K562 (cell line): ENCODE measurements around the gene ACTR3. TPM values are rescaled to one million over a fixed set of nuclear protein-coding genes. Genes with fewer than 3 reads are reported as not detected.
A peak's percentile ranks its signal among the peaks of the same experiment; 100 is the strongest.

Source experiments
- ATAC-seq: fragments of 200-7000 bp; cut with Tn5 transposase; 3 replicates; pipeline ENCODE4 v1.9.1; 2020; ENCODE audit warnings: moderate library complexity
- BruUV-seq: library from RNA; stranded (reverse); fragments of 400-500 nt; replicated peaks from 2 replicates; lab custom pipeline; 2021; lab: Mats Ljungman, UMichigan
- CTCF ChIA-PET: fragments of 300-600 bp; formaldehyde crosslinking; extraction: SDS; loops from one replicate; lab custom pipeline; 2021; ENCODE audit warnings: low intra/inter-chr PET ratio; lab: Yijun Ruan, JAX
- POLR2A ChIA-PET: fragments of 300-600, 350-650 bp; sonication (Branson Sonifier 250); formaldehyde crosslinking; extraction: SDS; loops from one replicate; lab custom pipeline; 2021; ENCODE audit warnings: antibody characterized with exemption, inconsistent platforms; lab: Yijun Ruan, JAX
- DNase-seq, 4 experiments: peaks; one replicate each; pipeline versions ENCODE4 v3.0.0 to v3.0.0-alpha.2; 2011 to 2018; ENCODE audit warnings: low spot score in 3 of 4, mixed read lengths in 3 of 4; ENCODE audit errors: extremely low read depth in 1 of 4
- FAIRE-seq: peaks from 2 replicates; lab custom pipeline; 2011; peaks lifted over from hg19 to GRCh38; lab: Jason Lieb, UNC
- H2AFZ ChIP-seq: 2 replicates; pipeline ENCODE4 v1.6.0; 2011; ENCODE audit warnings: low read depth, low read length, control low read depth, inconsistent platforms
- H3K27ac ChIP-seq: fragments of 200-600 bp; 3 replicates; pipeline ENCODE4 v1.8.0; 2011; ENCODE audit warnings: low read depth, mild to moderate bottlenecking, control low read depth, inconsistent platforms, low read length, moderate library complexity, mixed read lengths; ENCODE audit errors: extremely low read depth
- H3K27me3 ChIP-seq, 2 experiments: fragments of 300-600 bp in 1 of 2; 2 replicates in 1 of 2; 3 replicates in 1 of 2; pipeline versions ENCODE4 v1.6.0 to v1.8.0; 2011; ENCODE audit warnings: inconsistent platforms in 2 of 2, low read length in 2 of 2, mild to moderate bottlenecking in 1 of 2, mixed read lengths in 1 of 2, moderate library complexity in 1 of 2; ENCODE audit not compliant: control insufficient read depth in 2 of 2, insufficient read depth in 2 of 2
- H3K36me3 ChIP-seq: fragments of 300-600 bp; 3 replicates; pipeline ENCODE4 v1.8.0; 2011; ENCODE audit warnings: mild to moderate bottlenecking, low read length, inconsistent platforms; ENCODE audit not compliant: control insufficient read depth, insufficient read depth
- H3K4me1 ChIP-seq, 2 experiments: fragments of 200-600 bp in 1 of 2; replicated peaks in 1 of 2; 2 replicates in 1 of 2; 3 replicates in 1 of 2; pipeline versions ENCODE4 v1.5.1 to v1.8.0; 2011; ENCODE audit warnings: inconsistent platforms in 2 of 2, low read length in 2 of 2, mild to moderate bottlenecking in 1 of 2, mixed read lengths in 1 of 2, moderate library complexity in 1 of 2; ENCODE audit not compliant: control insufficient read depth in 2 of 2, insufficient read depth in 2 of 2
- H3K4me2 ChIP-seq: 2 replicates; pipeline ENCODE4 v1.6.1; 2011; ENCODE audit warnings: low read length, control low read depth, inconsistent platforms, mixed read lengths; ENCODE audit not compliant: insufficient read depth
- H3K4me3 ChIP-seq: fragments of 200-600 bp; sonication (generic), shearing (Covaris generic); 2 replicates; pipeline ENCODE4 v1.5.1; 2016; ENCODE audit warnings: control low read depth, inconsistent platforms
- H3K79me2 ChIP-seq: fragments of 200-600 bp; 3 replicates; pipeline ENCODE4 v1.8.0; 2011; ENCODE audit warnings: low read length, inconsistent platforms; ENCODE audit not compliant: control insufficient read depth, insufficient read depth
- H3K9ac ChIP-seq, 2 experiments: 2 replicates each; pipeline versions ENCODE4 v1.6.0 to v1.6.1; 2011; ENCODE audit warnings: low read depth in 2 of 2, low read length in 2 of 2, control low read depth in 1 of 2, inconsistent platforms in 1 of 2, mild to moderate bottlenecking in 1 of 2, mixed read lengths in 1 of 2; ENCODE audit not compliant: insufficient read depth in 1 of 2
- H3K9me1 ChIP-seq: one replicate; pipeline ENCODE4 v1.6.0; 2011; ENCODE audit warnings: inconsistent platforms, mild to moderate bottlenecking, low read length, moderate library complexity; ENCODE audit not compliant: control insufficient read depth, insufficient read depth
- H3K9me3 ChIP-seq: replicated peaks from 2 replicates; pipeline ENCODE4 v1.5.1; 2011; ENCODE audit warnings: low read depth, low read length, inconsistent platforms; ENCODE audit not compliant: control insufficient read depth, insufficient read depth
- H4K20me1 ChIP-seq: replicated peaks from 2 replicates; pipeline ENCODE4 v1.6.1; 2011; ENCODE audit warnings: low read length, inconsistent platforms, mixed read lengths; ENCODE audit not compliant: control insufficient read depth, insufficient read depth
- CREB3 ChIP-seq: fragments of 450-650 bp; conservative IDR thresholded peaks from 2 replicates; pipeline ENCODE4 v1.6.1; 2016; ENCODE audit warnings: missing genetic modification characterization, low read depth, mild to moderate bottlenecking, missing compliant biosample characterization, moderate library complexity
- HINFP ChIP-seq: fragments of 450-650 bp; conservative IDR thresholded peaks from 2 replicates; pipeline ENCODE4 v1.6.1; 2016; ENCODE audit warnings: missing genetic modification characterization, low read depth, mild to moderate bottlenecking, control low read depth, missing compliant biosample characterization
- ZBTB33 ChIP-seq: sonication (generic); formaldehyde crosslinking; IDR thresholded peaks from 2 replicates; pipeline ENCODE4 v1.8.1; 2023; ENCODE audit warnings: mild to moderate bottlenecking, missing genetic modification reagents
- WGBS: fragments of 100-300 bp; shearing (Covaris generic); methylation state at CpG from one replicate; pipeline ENCODE4 v1.1.6; 2016; ENCODE audit warnings: low coverage, mixed read lengths; ENCODE audit not compliant: insufficient coverage; ENCODE audit errors: missing lambda C conversion rate; 5-methylcytosine and 5-hydroxymethylcytosine counted together
- in situ Hi-C: fragments of 300-500 bp; cut with MboI; formaldehyde crosslinking; loops from 4 replicates; pipeline ENCODE4 v1.15.0; 2018; ENCODE audit warnings: inconsistent platforms, mixed read lengths
- intact Hi-C: fragments of 100-400 bp; cut with micrococcal nuclease; formaldehyde crosslinking; loops from 2 replicates; pipeline ENCODE4 v1.14.2; 2022
- polyA plus RNA-seq, 8 experiments: library from polyadenylated mRNA; depleted of rRNA in 4 of 8; stranded (reverse) in 5 of 8; unstranded in 3 of 8; fragments of >200 nt; fragmentation: Nextera tagmentation in 2 of 8; fragmentation: Illumina TruSeq in 1 of 8; extraction: Ambion mirVana in 2 of 8; extraction: Trizol in 1 of 8; gene quantifications; 2 replicates each; pipeline versions ENCODE4 v1.2.1 to v1.2.3, GENCODE V29; 2011 to 2014; ENCODE audit warnings: inconsistent platforms in 1 of 8, missing spikeins in 1 of 8
- total RNA-seq, 7 experiments: library from RNA; depleted of rRNA in 6 of 7; stranded (reverse); fragments of >200 nt in 6 of 7; fragmentation: Illumina TruSeq in 2 of 7; extraction: Trizol in 2 of 7; gene quantifications; 2 replicates each; pipeline versions ENCODE4 v1.2.1 to v1.2.3, GENCODE V29; 2011 to 2021; ENCODE audit warnings: low replicate concordance in 1 of 7

Gene ACTR3
- total and polyA plus RNA-seq, 9 of the 15 experiments (the other 6 are each of a cell fraction or from before 2014, with no cell fraction given) = 49.0 to 354 (median 249) TPM

- Histone ChIP-seq H2AFZ (no peak overlapping the region), H3K9me3 (no peaks in the 10 kb centered on the region), H3K9ac (no peak overlapping the region), H3K27me3 (no peaks in the 10 kb centered on the region)
- no TSS peak for BruUV-seq
- ATAC-seq = no peak
- CTCF ChIA-PET = no interaction called here
- intact Hi-C loops = no loop called here
- no peak for TF ChIP-seq CREB3 (tag)
- TF ChIP-seq, all 486 proteins: peak for 0
- Histone ChIP-seq H3K79me2 (peaks cover 73% of the 10 kb centered on the region), H3K27ac (no peak overlapping the region), H3K36me3 (peaks cover 70% of the 10 kb centered on the region), H4K20me1 (0 out of 2 replicates have a peak, but pooled peaks cover 3% of the 10 kb centered on the region), H3K4me2 (no peak overlapping the region), H3K9me1 (no peaks in the 10 kb centered on the region), H3K4me3 (no peak overlapping the region), H3K4me1 (no peaks in the 10 kb centered on the region)
- WGBS = 76% methylated on average over 3 of the region's 3 CpGs
- FAIRE-seq = no peak
- no peak for DNase-seq
- POLR2A ChIA-PET = interaction anchor here (0.6 kb wide), 1 partner anchor 11 kb away, joined by 5 read pairs; no protein-coding TSS in a partner anchor
- in situ Hi-C loops = no loop called here
These were observed 31.1 kb downstream of the ACTR3 start for GRCh38 chr2:113920996-113921395.

- Histone ChIP-seq H3K9me3 (no peaks in the 10 kb centered on the region), H3K36me3 (peaks cover 73% of the 10 kb centered on the region), H2AFZ (no peak overlapping the region), H3K27ac (no peak overlapping the region), H3K4me1 (no peaks in the 10 kb centered on the region), H3K4me2 (no peak overlapping the region), H3K79me2 (peaks cover 60% of the 10 kb centered on the region), H3K27me3 (no peaks in the 10 kb centered on the region), H3K9me1 (no peaks in the 10 kb centered on the region), H3K4me3 (no peak overlapping the region), H3K9ac (no peak overlapping the region), H4K20me1 (0 out of 2 replicates have a peak, but pooled peaks cover 3% of the 10 kb centered on the region)
- ATAC-seq (no peak), DNase-seq (no peak), FAIRE-seq (no peak)
- TF ChIP-seq HINFP (no peak), ZBTB33 (CRISPR knock-in tag) (0 out of 2 replicates have a peak, but pooled peaks have one; percentile 25)
- intact Hi-C loops = no loop called here
- WGBS = 91% methylated on average over 6 of the region's 6 CpGs
- in situ Hi-C loops = no loop called here
- ChIA-PET CTCF (no interaction called here), POLR2A (interaction anchor here (1.2 kb wide), 1 partner anchor 10 kb away, joined by 3 read pairs; no protein-coding TSS in a partner anchor)
- BruUV-seq = no TSS peak
These were observed 32.4 kb downstream of the ACTR3 start for GRCh38 chr2:113922335-113922734.
